NOMO-1 treated with DMSO at 0.1 percent for 48 hours (cell line): ENCODE measurements around the gene PLXND1.

Source experiments
- DNase-seq: peaks from one replicate; lab custom pipeline; 2025; ENCODE audit not compliant: unreplicated experiment; lab: John Stamatoyannopoulos, UW

Gene PLXND1

GRCh38 chr3:129565902-129566301 is 40.6 kb downstream of the PLXND1 start:
- DNase-seq = no peak

- DNase-seq = no peak
Measured at GRCh38 chr3:129564981-129565644, 41.4 kb downstream of the PLXND1 start.

- no peak for DNase-seq
Measured at GRCh38 chr3:129563850-129564535, 42.5 kb downstream of the PLXND1 start.

GRCh38 chr3:129563332-129563731 is 43.1 kb downstream of the PLXND1 start:
- no peak for DNase-seq

GRCh38 chr3:129562803-129563202 is 43.7 kb downstream of the PLXND1 start:
- no peak for DNase-seq

- DNase-seq = no peak
Measured at GRCh38 chr3:129561619-129562248, 44.7 kb downstream of the PLXND1 start.

- no peak for DNase-seq
Measured at GRCh38 chr3:129560911-129561594, 45.4 kb downstream of the PLXND1 start.

GRCh38 chr3:129560269-129560787 is 46.1 kb downstream of the PLXND1 start:
- no peak for DNase-seq

GRCh38 chr3:129559565-129560079 is 46.9 kb downstream of the PLXND1 start:
- no peak for DNase-seq

GRCh38 chr3:129558772-129559564 is 47.5 kb downstream of the PLXND1 start:
- peak; percentile 20 for DNase-seq

- no peak for DNase-seq
Measured at GRCh38 chr3:129558081-129558771, 48.2 kb downstream of the PLXND1 start.

GRCh38 chr3:129557548-129557894 is 49.0 kb downstream of the PLXND1 start:
- DNase-seq = no peak

GRCh38 chr3:129556890-129557547 is 49.5 kb downstream of the PLXND1 start:
- DNase-seq = no peak

GRCh38 chr3:129556358-129556695 is 50.1 kb downstream of the PLXND1 start:
- no peak for DNase-seq

GRCh38 chr3:129555616-129556357 is 50.7 kb downstream of the PLXND1 start:
- DNase-seq = peak; percentile 16

- DNase-seq = no peak
Measured at GRCh38 chr3:129555153-129555550, 51.3 kb downstream of the PLXND1 start.

- DNase-seq = peak; percentile 57
Measured at GRCh38 chr3:129554356-129555152, 51.9 kb downstream of the PLXND1 start.

- peak; percentile 83 for DNase-seq
Measured at GRCh38 chr3:129553719-129554118, 52.8 kb downstream of the PLXND1 start.
